Adrenal gland (tissue), 12 donors: ENCODE measurements around the gene FBXL14. TPM values are rescaled to one million over a fixed set of nuclear protein-coding genes. Genes with fewer than 3 reads are reported as not detected.

Experiments
- DNase-seq, 7 donors: peaks; one replicate each; pipeline ENCODE4 v3.0.0-alpha.2; 2019 to 2020
- H3K27ac ChIP-seq, 5 donors: fragments of 200-600 bp; sonication (generic) in 4 of 5; 1 replicate in 3 of 5; 2 replicates in 2 of 5; pipeline versions ENCODE4 v1.5.1 to v1.8.0; 2016 to 2020; ENCODE audit warnings: mild to moderate bottlenecking in 1 of 5
- H3K27me3 ChIP-seq: fragments of 200-600 bp; 2 replicates; pipeline ENCODE4 v1.8.0; 2021
- H3K36me3 ChIP-seq, 2 donors: fragments of 200-600 bp; replicated peaks in 1 of 2; 1 replicate in 1 of 2; 2 replicates in 1 of 2; pipeline versions ENCODE4 v1.5.1 to v1.8.0; 2018 to 2022
- H3K4me1 ChIP-seq, 2 donors: fragments of 200-600 bp; replicated peaks in 1 of 2; 1 replicate in 1 of 2; 2 replicates in 1 of 2; pipeline versions ENCODE4 v1.5.1 to v1.8.0; 2018 to 2021
- H3K4me3 ChIP-seq, 4 donors: fragments of 200-600 bp; sonication (generic) in 3 of 4; one replicate each; pipeline ENCODE4 v1.5.1; 2016 to 2018
- H3K9me3 ChIP-seq, 3 donors: fragments of 200-600 bp; sonication (generic) in 1 of 3; replicated peaks in 1 of 3; 1 replicate in 2 of 3; 2 replicates in 1 of 3; pipeline versions ENCODE4 v1.5.1 to v1.8.0; 2016 to 2021
- CTCF ChIP-seq, 6 experiments: fragments of 450-650 bp in 4 of 6; fragments of 200-600 bp in 2 of 6; sonication (generic) in 1 of 6; IDR thresholded peaks; 1 replicate in 5 of 6; 2 replicates in 1 of 6; pipeline versions ENCODE4 v1.5.1 to v1.8.0; 2016 to 2021; ENCODE audit warnings: antibody characterized with exemption in 6 of 6, mild to moderate bottlenecking in 2 of 6, moderate library complexity in 1 of 6
- POLR2A ChIP-seq, 2 donors: fragments of 450-650 bp; IDR thresholded peaks; one replicate each; pipeline ENCODE4 v1.6.1; 2017; ENCODE audit warnings: antibody characterized with exemption in 2 of 2, mild to moderate bottlenecking in 2 of 2, moderate library complexity in 1 of 2
- WGBS, 4 donors: extraction: QIAGEN DNeasy Blood & Tissue Kit in 2 of 4; methylation state at CpG; one replicate each; pipeline versions ENCODE4 v1.1.5 to v1.1.7; 2013 to 2017; 5-methylcytosine and 5-hydroxymethylcytosine counted together
- intact Hi-C, 2 donors: fragments of 100-400 bp; cut with DNase I; formaldehyde crosslinking; loops; one replicate each; pipeline versions ENCODE4 v1.14.1 to v1.15.0; 2022 to 2023
- polyA plus RNA-seq, 3 donors: library from polyadenylated mRNA; stranded (reverse); fragments of 200-250 nt in 2 of 3; fragments of 350-450 nt in 1 of 3; fragmentation: Illumina TruSeq in 1 of 3; extraction: RNeasy Lipid Tissue Mini Kit (QIAGEN cat#74804) in 1 of 3; gene quantifications; one replicate each; pipeline ENCODE4 v1.2.3, GENCODE V29; 2013 to 2014
- total RNA-seq, 9 donors: library from RNA; depleted of rRNA in 4 of 9; stranded (reverse); fragments of >200 nt in 4 of 9; fragments of 120-200 nt in 1 of 9; fragmentation: NEBNext Ultra II Directional in 1 of 9; extraction: Animal tissue kit (Norgen Biotek cat#: 25700) in 1 of 9; gene quantifications; one replicate each; pipeline versions ENCODE4 v1.1.0 to v1.2.4, GENCODE V29; 2013 to 2023
- donor health status: healthy with polysubstance abuse.
- donor health status: Bipolar disorder and iron deficiency.
- donor health status: DM: yes; HTN: yes; CAD: no.
- donor health status: DM: no; HTN: no; CAD: no.
- donor health status: DM: no; HTN: no; CAD: no.
- donor health status: DM: yes; HTN: yes; CAD: no.

FBXL14 gene
- total and polyA plus RNA-seq, 12 donors, result 1.2 to 19.1 (median 12.4) TPM

GRCh38 chr12:1551496-1551895, 42.9 kb downstream of the FBXL14 start:
- Histone ChIP-seq H3K4me1 (no peaks in the 10 kb centered on the region), H3K4me3 (no peak overlapping the region)
- 79 to 92% (median 90%) methylated on average over 6 of the region's 6 CpGs for WGBS, 4 donors

GRCh38 chr12:1546931-1547640, 47.3 kb downstream of the FBXL14 start:
- Histone ChIP-seq H3K4me3 (no peak overlapping the region), H3K27ac (no peak overlapping the region), H3K27me3 (no peaks in the 10 kb centered on the region), H3K36me3 (no peaks in the 10 kb centered on the region), H3K4me1 (no peaks in the 10 kb centered on the region), H3K9me3 (no peaks in the 10 kb centered on the region)
- TF ChIP-seq POLR2A (IDR thresholded peaks at IDR 0.05) (no peak), CTCF (IDR thresholded peaks at IDR 0.05) (no peak)
- WGBS, 4 donors, result 77 to 84% (median 81%) methylated on average over 14 to 19 of the region's 19 CpGs
- no peak for DNase-seq
- intact Hi-C loops, result no loop called here

More at GRCh38 chr12:1551496-1551895, 42.9 kb downstream of the FBXL14 start:
- Histone ChIP-seq H3K27ac (no peak overlapping the region), H3K9me3 (no peaks in the 10 kb centered on the region), H3K27me3 (no peaks in the 10 kb centered on the region), H3K36me3 (no peaks in the 10 kb centered on the region)
- no peak for DNase-seq
- TF ChIP-seq CTCF (IDR thresholded peaks at IDR 0.05) (no peak), POLR2A (IDR thresholded peaks at IDR 0.05) (no peak)
- intact Hi-C loops, result no loop called here

- Histone ChIP-seq H3K4me3 (no peak overlapping the region), H3K27ac (no peak overlapping the region), H3K4me1 (no peaks in the 10 kb centered on the region), H3K27me3 (no peaks in the 10 kb centered on the region), H3K36me3 (no peaks in the 10 kb centered on the region), H3K9me3 (no peaks in the 10 kb centered on the region)
- peak in 4 of 7 donors; percentile 23 to 39 (median 33) for DNase-seq
- WGBS, 4 donors, result 32 to 47% (median 44%) methylated on average over 7 of the region's 7 CpGs
- intact Hi-C loops, result no loop called here
- TF ChIP-seq POLR2A (IDR thresholded peaks at IDR 0.05), result no peak
- peak in 5 of 6 experiments; percentile 28 to 40 (median 38) for TF ChIP-seq CTCF (IDR thresholded peaks at IDR 0.05)
Measured at GRCh38 chr12:1544996-1545700, 49.2 kb downstream of the FBXL14 start.

GRCh38 chr12:1542599-1542998, 51.8 kb downstream of the FBXL14 start:
- no peak for TF ChIP-seq POLR2A (IDR thresholded peaks at IDR 0.05)
- TF ChIP-seq CTCF (IDR thresholded peaks at IDR 0.05), result no peak
- intact Hi-C loops, result no loop called here
- Histone ChIP-seq H3K9me3 (no peaks in the 10 kb centered on the region), H3K27ac (no peak overlapping the region), H3K4me1 (no peaks in the 10 kb centered on the region), H3K27me3 (no peaks in the 10 kb centered on the region), H3K36me3 (no peaks in the 10 kb centered on the region), H3K4me3 (no peak overlapping the region)
- DNase-seq, result no peak
- WGBS, 4 donors, result 89 to 91% (median 90%) methylated on average over 7 of the region's 7 CpGs
